IMR-90 (cell line): ENCODE data around the gene IGLL5. TPM values are rescaled to one million over a fixed set of nuclear protein-coding genes. Genes with fewer than 3 reads are reported as not detected.

Source experiments
- ATAC-seq: fragments of 200-7000 bp; cut with Tn5 transposase; 2 replicates; pipeline ENCODE4 v1.9.1; 2020; ENCODE audit warnings: low read depth, mild to moderate bottlenecking, moderate library complexity
- BruUV-seq: library from RNA; stranded (reverse); fragments of 400-500 nt; replicated peaks from 2 replicates; lab custom pipeline; 2021; lab: Mats Ljungman, UMichigan
- CTCF ChIA-PET: fragments of 300-600 bp; formaldehyde crosslinking; extraction: SDS; loops from one replicate; lab custom pipeline; 2021; ENCODE audit warnings: antibody characterized with exemption; lab: Yijun Ruan, JAX
- POLR2A ChIA-PET: fragments of 300-600 bp; sonication (Branson Sonifier 250); formaldehyde crosslinking; loops from one replicate; lab custom pipeline; 2022; ENCODE audit warnings: antibody characterized with exemption; ENCODE audit not compliant: unreplicated experiment; lab: Charles Lee
- DNase-seq: peaks from one replicate; pipeline ENCODE4 v3.0.0; 2013
- H2AFZ ChIP-seq: replicated peaks from 2 replicates; pipeline ENCODE3; 2013; ENCODE audit warnings: low read length, mild to moderate bottlenecking; ENCODE audit not compliant: poor library complexity
- H2AK5ac ChIP-seq: 2 replicates; pipeline ENCODE4 v1.6.1; 2013; ENCODE audit warnings: low read depth, low read length, inconsistent platforms
- H2AK9ac ChIP-seq: replicated peaks from 2 replicates; pipeline ENCODE3; 2013; ENCODE audit warnings: mild to moderate bottlenecking, low read depth, low read length, moderate library complexity; ENCODE audit not compliant: poor library complexity
- H2BK120ac ChIP-seq: 2 replicates; pipeline ENCODE4 v1.6.1; 2013; ENCODE audit warnings: low read depth, low read length, inconsistent platforms
- H2BK15ac ChIP-seq: 3 replicates; pipeline ENCODE4 v1.6.1; 2013; ENCODE audit warnings: low read depth, low read length, inconsistent platforms
- H2BK20ac ChIP-seq: 2 replicates; pipeline ENCODE4 v1.6.1; 2013; ENCODE audit warnings: low read depth, mild to moderate bottlenecking, inconsistent platforms, low read length, moderate library complexity
- H2BK5ac ChIP-seq: 2 replicates; pipeline ENCODE4 v1.6.1; 2013; ENCODE audit warnings: mild to moderate bottlenecking, low read depth, low read length, inconsistent platforms; ENCODE audit not compliant: poor library complexity, severe bottlenecking
- H3K14ac ChIP-seq: replicated peaks from 2 replicates; pipeline ENCODE4 v1.6.1; 2013; ENCODE audit warnings: low read depth, low read length, inconsistent platforms
- H3K18ac ChIP-seq: 2 replicates; pipeline ENCODE4 v1.6.1; 2013; ENCODE audit warnings: low read depth, low read length, control low read depth
- H3K23ac ChIP-seq: 2 replicates; pipeline ENCODE4 v1.6.1; 2013; ENCODE audit warnings: low read depth, low read length, inconsistent platforms
- H3K27ac ChIP-seq: 2 replicates; pipeline ENCODE4 v1.5.1; 2013; ENCODE audit warnings: mild to moderate bottlenecking, control low read depth, low read length; ENCODE audit not compliant: insufficient read depth
- H3K27me3 ChIP-seq: 2 replicates; pipeline ENCODE4 v1.6.1; 2013; ENCODE audit warnings: low read length; ENCODE audit not compliant: control insufficient read depth, insufficient read depth
- H3K36me3 ChIP-seq: 2 replicates; pipeline ENCODE4 v1.6.1; 2013; ENCODE audit warnings: low read length, mixed read lengths; ENCODE audit not compliant: control insufficient read depth, insufficient read depth
- H3K4ac ChIP-seq: 2 replicates; pipeline ENCODE4 v1.6.1; 2013; ENCODE audit warnings: low read depth, low read length, inconsistent platforms
- H3K4me1 ChIP-seq: 2 replicates; pipeline ENCODE4 v1.6.1; 2013; ENCODE audit warnings: low read length, mixed read lengths; ENCODE audit not compliant: control insufficient read depth, insufficient read depth
- H3K4me2 ChIP-seq: 2 replicates; pipeline ENCODE4 v1.6.1; 2013; ENCODE audit warnings: low read depth, mild to moderate bottlenecking, control low read depth, low read length, moderate library complexity
- H3K4me3 ChIP-seq: 2 replicates; pipeline ENCODE4 v1.5.1; 2013; ENCODE audit warnings: low read depth, mild to moderate bottlenecking, control low read depth, low read length, moderate library complexity; ENCODE audit not compliant: insufficient read depth
- H3K56ac ChIP-seq: 2 replicates; pipeline ENCODE4 v1.6.1; 2013; ENCODE audit warnings: low read length, inconsistent platforms; ENCODE audit not compliant: insufficient read depth; ENCODE audit errors: extremely low read depth
- H3K79me1 ChIP-seq, 2 experiments: 2 replicates each; pipeline ENCODE4 v1.6.1; 2013; ENCODE audit warnings: low read length in 2 of 2, inconsistent platforms in 1 of 2, low read depth in 1 of 2
- H3K9ac ChIP-seq: 2 replicates; pipeline ENCODE4 v1.6.1; 2013; ENCODE audit warnings: low read depth, low read length, control low read depth
- H3K9me1 ChIP-seq: 2 replicates; pipeline ENCODE4 v1.6.1; 2013; ENCODE audit warnings: low read length, inconsistent platforms; ENCODE audit not compliant: insufficient read depth
- H3K9me3 ChIP-seq: 2 replicates; pipeline ENCODE4 v1.6.1; 2013; ENCODE audit warnings: low read length; ENCODE audit not compliant: control insufficient read depth, insufficient read depth
- H4K20me1 ChIP-seq: 2 replicates; pipeline ENCODE4 v1.6.1; 2013; ENCODE audit warnings: low read length, inconsistent platforms; ENCODE audit not compliant: insufficient read depth
- H4K5ac ChIP-seq: 2 replicates; pipeline ENCODE4 v1.6.1; 2013; ENCODE audit warnings: mild to moderate bottlenecking, low read depth, low read length, control low read depth
- H4K8ac ChIP-seq, 2 experiments: 2 replicates each; pipeline ENCODE4 v1.6.1; 2013; ENCODE audit warnings: low read depth in 2 of 2, low read length in 2 of 2, control low read depth in 1 of 2, inconsistent platforms in 1 of 2
- H4K91ac ChIP-seq: 2 replicates; pipeline ENCODE4 v1.6.1; 2013; ENCODE audit warnings: low read depth, low read length, inconsistent platforms; ENCODE audit not compliant: insufficient read depth
- BHLHE40 ChIP-seq: fragments of 150-350 bp; IDR thresholded peaks from 2 replicates; pipeline ENCODE4 v1.6.1; 2016; ENCODE audit warnings: mild to moderate bottlenecking, low read depth, low read length
- CEBPB ChIP-seq: IDR thresholded peaks from 2 replicates; pipeline ENCODE4 v1.6.1; 2012; ENCODE audit warnings: low read depth, low read length, improper control_type of control experiment
- CHD1 ChIP-seq: IDR thresholded peaks from 2 replicates; pipeline ENCODE4 v1.6.1; 2012; ENCODE audit warnings: low read depth, low read length, improper control_type of control experiment
- FOS ChIP-seq: fragments of 150-350 bp; IDR thresholded peaks from 2 replicates; pipeline ENCODE4 v1.6.1; 2016; ENCODE audit warnings: low read depth, low read length
- MAFK ChIP-seq: IDR thresholded peaks from 2 replicates; pipeline ENCODE4 v1.6.1; 2012; ENCODE audit warnings: low read depth, low read length, improper control_type of control experiment
- MAZ ChIP-seq: IDR thresholded peaks from 2 replicates; pipeline ENCODE4 v1.6.1; 2012; ENCODE audit warnings: low read depth, mild to moderate bottlenecking, low read length, improper control_type of control experiment, moderate library complexity, borderline replicate concordance
- MXI1 ChIP-seq: IDR thresholded peaks from 2 replicates; pipeline ENCODE4 v1.6.1; 2012; ENCODE audit warnings: low read depth, mild to moderate bottlenecking, low read length, moderate library complexity, borderline replicate concordance
- NFE2L2 ChIP-seq: fragments of 150-350 bp; IDR thresholded peaks from 2 replicates; pipeline ENCODE4 v1.6.1; 2016; ENCODE audit warnings: low read depth, mild to moderate bottlenecking, low read length
- POLR2A ChIP-seq: IDR thresholded peaks from 2 replicates; pipeline ENCODE4 v1.6.1; 2012; ENCODE audit warnings: mild to moderate bottlenecking, low read depth, low read length
- RAD21 ChIP-seq: IDR thresholded peaks from 2 replicates; pipeline ENCODE4 v1.6.1; 2012; ENCODE audit warnings: low read length, improper control_type of control experiment
- RCOR1 ChIP-seq: IDR thresholded peaks from 2 replicates; pipeline ENCODE4 v1.6.1; 2012; ENCODE audit warnings: mild to moderate bottlenecking, low read length, improper control_type of control experiment; ENCODE audit not compliant: insufficient replicate concordance
- RFX5 ChIP-seq: IDR thresholded peaks from 2 replicates; pipeline ENCODE4 v1.8.0; 2012; ENCODE audit warnings: low read depth, mild to moderate bottlenecking, low read length, moderate library complexity
- SMC3 ChIP-seq: fragments of 150-350 bp; IDR thresholded peaks from 2 replicates; pipeline ENCODE4 v1.6.1; 2016; ENCODE audit warnings: low read depth, mild to moderate bottlenecking, antibody characterized with exemption, low read length, moderate library complexity
- WGBS, 2 experiments: methylation state at CpG; one replicate each; pipeline versions ENCODE4 v1.1.5 to v1.1.7; 2013; ENCODE audit warnings: missing lambda C conversion rate in 2 of 2; ENCODE audit not compliant: insufficient read length in 1 of 2; ENCODE audit errors: extremely low coverage in 2 of 2; 5-methylcytosine and 5-hydroxymethylcytosine counted together
- dilution Hi-C: fragments of 300-500 bp; cut with HindIII; formaldehyde crosslinking; loops from one replicate; pipeline ENCODE4 v1.14.3; 2018; ENCODE audit warnings: low sequenced_read_pairs; ENCODE audit not compliant: unreplicated experiment
- in situ Hi-C: fragments of 300-500 bp; cut with MboI; formaldehyde crosslinking; loops from 3 replicates; pipeline ENCODE4 v1.14.3; 2019; ENCODE audit warnings: low sequenced_read_pairs, inconsistent platforms, mixed read lengths
- intact Hi-C: fragments of 100-400 bp; cut with micrococcal nuclease; formaldehyde crosslinking; loops from 2 replicates; pipeline ENCODE4 v1.10.0; 2022
- polyA plus RNA-seq, 3 experiments: library from polyadenylated mRNA; depleted of rRNA; stranded (reverse); fragments of >200 nt; gene quantifications; 2 replicates each; pipeline ENCODE4 v1.2.3, GENCODE V29; 2012; ENCODE audit warnings: low replicate concordance in 1 of 3
- total RNA-seq: library from RNA; depleted of rRNA; stranded (reverse); fragments of >200 nt; gene quantifications from 2 replicates; pipeline ENCODE4 v1.2.3, GENCODE V29; 2012
- TF ChIP-seq, protein P1 (sequence below): fragments of 150-350 bp; IDR thresholded peaks from 2 replicates; pipeline ENCODE4 v1.6.1; 2017; ENCODE audit warnings: mild to moderate bottlenecking, antibody characterized with exemption, low read length, low read depth
- TF ChIP-seq, protein P2 (sequence below): conservative IDR thresholded peaks from 2 replicates; pipeline ENCODE4 v1.5.1; 2012; ENCODE audit warnings: mild to moderate bottlenecking, low read depth, low read length, improper control_type of control experiment
- TF ChIP-seq, protein P3 (sequence below): fragments of 150-350 bp; IDR thresholded peaks from 2 replicates; pipeline ENCODE4 v1.6.1; 2016; ENCODE audit warnings: low read depth, mild to moderate bottlenecking, low read length, moderate library complexity, borderline replicate concordance

The IGLL5 gene
- total and polyA plus RNA-seq, 2 of the 4 experiments (the other 2 are of a cell fraction): not detected

DNA sequence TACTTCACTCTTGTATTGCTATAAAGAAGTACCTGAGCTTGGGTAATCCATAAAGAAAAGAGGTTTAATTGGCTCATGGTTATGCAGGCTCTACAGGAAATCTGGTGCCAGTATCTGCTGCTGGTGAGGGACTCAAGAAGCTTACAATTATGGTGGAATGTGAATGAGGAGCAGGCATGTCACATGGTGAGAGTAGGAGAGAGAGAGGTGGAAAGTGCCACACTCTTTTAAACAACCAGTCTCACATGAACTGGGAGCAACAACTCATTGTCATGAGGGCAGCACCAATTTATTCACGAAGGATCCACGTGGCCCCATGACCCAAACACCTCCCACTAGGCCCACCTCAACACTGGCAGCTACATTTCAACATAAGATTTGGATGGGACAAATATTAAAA, 24.6 kb upstream of the IGLL5 start:
- Histone ChIP-seq H3K23ac (no peak overlapping the region), H4K8ac (no peak overlapping the region), H3K9ac (no peak overlapping the region), H3K27ac (no peak overlapping the region), H3K79me1 (no peaks in the 10 kb centered on the region), H3K18ac (no peak overlapping the region), H4K91ac (no peak overlapping the region), H2AK9ac (no peak overlapping the region), H3K9me1 (no peaks in the 10 kb centered on the region), H4K5ac (no peak overlapping the region), H3K56ac (no peak overlapping the region), H3K4me1 (no peaks in the 10 kb centered on the region), H3K4ac (no peak overlapping the region), H2AK5ac (no peak overlapping the region), H3K4me3 (no peak overlapping the region), H4K20me1 (no peaks in the 10 kb centered on the region), H3K14ac (no peak overlapping the region), H3K4me2 (no peak overlapping the region), H3K9me3 (no peaks in the 10 kb centered on the region), H2BK120ac (no peak overlapping the region), H2BK15ac (no peak overlapping the region), H2AFZ (no peak overlapping the region), H3K36me3 (no peaks in the 10 kb centered on the region), H2BK20ac (no peak overlapping the region), H3K27me3 (peaks cover 13% of the 10 kb centered on the region), H2BK5ac (no peak overlapping the region)
- ChIA-PET POLR2A (no interaction called here), CTCF (no interaction called here)
- in situ Hi-C loops: no loop called here
- BruUV-seq: no TSS peak
- ATAC-seq (no peak), DNase-seq (no peak)
- WGBS, 2 experiments: no CpG with 5 or more reads among the region's 2 CpGs
- TF ChIP-seq SMC3 (no peak), FOS (no peak), CHD1 (no peak), MAFK (no peak), NFE2L2 (no peak), BHLHE40 (no peak), RAD21 (no peak), CEBPB (no peak), RCOR1 (no peak), POLR2A (no peak), MAZ (no peak), RFX5 (no peak), MXI1 (no peak)
- TF ChIP-seq, protein P1, sequence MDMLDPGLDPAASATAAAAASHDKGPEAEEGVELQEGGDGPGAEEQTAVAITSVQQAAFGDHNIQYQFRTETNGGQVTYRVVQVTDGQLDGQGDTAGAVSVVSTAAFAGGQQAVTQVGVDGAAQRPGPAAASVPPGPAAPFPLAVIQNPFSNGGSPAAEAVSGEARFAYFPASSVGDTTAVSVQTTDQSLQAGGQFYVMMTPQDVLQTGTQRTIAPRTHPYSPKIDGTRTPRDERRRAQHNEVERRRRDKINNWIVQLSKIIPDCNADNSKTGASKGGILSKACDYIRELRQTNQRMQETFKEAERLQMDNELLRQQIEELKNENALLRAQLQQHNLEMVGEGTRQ: no peak
- TF ChIP-seq, protein P2, sequence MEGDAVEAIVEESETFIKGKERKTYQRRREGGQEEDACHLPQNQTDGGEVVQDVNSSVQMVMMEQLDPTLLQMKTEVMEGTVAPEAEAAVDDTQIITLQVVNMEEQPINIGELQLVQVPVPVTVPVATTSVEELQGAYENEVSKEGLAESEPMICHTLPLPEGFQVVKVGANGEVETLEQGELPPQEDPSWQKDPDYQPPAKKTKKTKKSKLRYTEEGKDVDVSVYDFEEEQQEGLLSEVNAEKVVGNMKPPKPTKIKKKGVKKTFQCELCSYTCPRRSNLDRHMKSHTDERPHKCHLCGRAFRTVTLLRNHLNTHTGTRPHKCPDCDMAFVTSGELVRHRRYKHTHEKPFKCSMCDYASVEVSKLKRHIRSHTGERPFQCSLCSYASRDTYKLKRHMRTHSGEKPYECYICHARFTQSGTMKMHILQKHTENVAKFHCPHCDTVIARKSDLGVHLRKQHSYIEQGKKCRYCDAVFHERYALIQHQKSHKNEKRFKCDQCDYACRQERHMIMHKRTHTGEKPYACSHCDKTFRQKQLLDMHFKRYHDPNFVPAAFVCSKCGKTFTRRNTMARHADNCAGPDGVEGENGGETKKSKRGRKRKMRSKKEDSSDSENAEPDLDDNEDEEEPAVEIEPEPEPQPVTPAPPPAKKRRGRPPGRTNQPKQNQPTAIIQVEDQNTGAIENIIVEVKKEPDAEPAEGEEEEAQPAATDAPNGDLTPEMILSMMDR: no peak
- TF ChIP-seq, protein P3, sequence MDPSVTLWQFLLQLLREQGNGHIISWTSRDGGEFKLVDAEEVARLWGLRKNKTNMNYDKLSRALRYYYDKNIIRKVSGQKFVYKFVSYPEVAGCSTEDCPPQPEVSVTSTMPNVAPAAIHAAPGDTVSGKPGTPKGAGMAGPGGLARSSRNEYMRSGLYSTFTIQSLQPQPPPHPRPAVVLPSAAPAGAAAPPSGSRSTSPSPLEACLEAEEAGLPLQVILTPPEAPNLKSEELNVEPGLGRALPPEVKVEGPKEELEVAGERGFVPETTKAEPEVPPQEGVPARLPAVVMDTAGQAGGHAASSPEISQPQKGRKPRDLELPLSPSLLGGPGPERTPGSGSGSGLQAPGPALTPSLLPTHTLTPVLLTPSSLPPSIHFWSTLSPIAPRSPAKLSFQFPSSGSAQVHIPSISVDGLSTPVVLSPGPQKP: no peak
- intact Hi-C loops: loop anchor here (5.0 kb wide), 1 partner anchor 401 kb away; no protein-coding TSS in a partner anchor
- dilution Hi-C loops: no loop called here
